H9 (cell line): Measurements from ENCODE around the gene CTNNA3. TPM values are rescaled to one million over a fixed set of nuclear protein-coding genes. Genes with fewer than 3 reads are reported as not detected.

ENCODE experiments used
- DNase-seq: peaks from one replicate; pipeline ENCODE4 v3.0.0-alpha.2; 2017
- H2AFZ ChIP-seq: one replicate; pipeline ENCODE4 v1.6.1; 2013; ENCODE audit warnings: mild to moderate bottlenecking, low read length, control low read depth, moderate library complexity
- H2AK5ac ChIP-seq: 2 replicates; pipeline ENCODE4 v1.6.1; 2013; ENCODE audit warnings: low read length, control low read depth, mixed read lengths; ENCODE audit not compliant: insufficient read length
- H2BK120ac ChIP-seq: one replicate; pipeline ENCODE4 v1.6.1; 2013; ENCODE audit warnings: low read depth, mild to moderate bottlenecking, low read length, control low read depth, inconsistent platforms; ENCODE audit not compliant: poor library complexity, severe bottlenecking
- H2BK12ac ChIP-seq: 2 replicates; pipeline ENCODE4 v1.6.1; 2013; ENCODE audit warnings: low read length, control low read depth, mixed read lengths, low read depth; ENCODE audit not compliant: insufficient read length
- H2BK15ac ChIP-seq: 2 replicates; pipeline ENCODE4 v1.6.1; 2013; ENCODE audit warnings: low read depth, low read length, control low read depth
- H2BK20ac ChIP-seq: one replicate; pipeline ENCODE4 v1.6.1; 2013; ENCODE audit warnings: low read depth, mild to moderate bottlenecking, low read length, control low read depth, inconsistent platforms; ENCODE audit not compliant: poor library complexity, severe bottlenecking
- H2BK5ac ChIP-seq: 2 replicates; pipeline ENCODE4 v1.6.1; 2013; ENCODE audit warnings: low read length, control low read depth, mixed read lengths; ENCODE audit not compliant: insufficient read length
- H3K14ac ChIP-seq: 2 replicates; pipeline ENCODE4 v1.6.1; 2013; ENCODE audit warnings: low read length, control low read depth; ENCODE audit not compliant: insufficient read depth
- H3K18ac ChIP-seq: 2 replicates; pipeline ENCODE4 v1.6.1; 2013; ENCODE audit warnings: low read depth, mild to moderate bottlenecking, mixed read lengths, low read length, control low read depth; ENCODE audit not compliant: insufficient read length
- H3K23ac ChIP-seq: 2 replicates; pipeline ENCODE4 v1.6.1; 2013; ENCODE audit warnings: low read length, control low read depth, mixed read lengths, low read depth; ENCODE audit not compliant: insufficient read length
- H3K23me2 ChIP-seq: 2 replicates; pipeline ENCODE4 v1.6.1; 2013; ENCODE audit warnings: low read depth, mild to moderate bottlenecking, mixed read lengths, low read length, control low read depth; ENCODE audit not compliant: insufficient read length, poor library complexity, severe bottlenecking
- H3K27ac ChIP-seq: 2 replicates; pipeline ENCODE4 v1.5.1; 2013; ENCODE audit warnings: low read length, control low read depth, mixed read lengths, low read depth; ENCODE audit not compliant: insufficient read length
- H3K27me3 ChIP-seq: 2 replicates; pipeline ENCODE4 v1.6.1; 2013; ENCODE audit warnings: low read length, control low read depth, inconsistent platforms; ENCODE audit not compliant: insufficient read depth
- H3K4ac ChIP-seq: 2 replicates; pipeline ENCODE4 v1.6.1; 2013; ENCODE audit warnings: low read depth, mild to moderate bottlenecking, control low read depth, inconsistent platforms, low read length, moderate library complexity
- H3K4me1 ChIP-seq: 2 replicates; pipeline ENCODE4 v1.6.1; 2013; ENCODE audit warnings: low read length, control low read depth, inconsistent platforms; ENCODE audit not compliant: insufficient read depth
- H3K4me2 ChIP-seq: 2 replicates; pipeline ENCODE4 v1.6.1; 2013; ENCODE audit warnings: low read length, control low read depth, mixed read lengths; ENCODE audit not compliant: insufficient read length, insufficient read depth
- H3K56ac ChIP-seq: 2 replicates; pipeline ENCODE4 v1.6.1; 2013; ENCODE audit warnings: low read depth, mild to moderate bottlenecking, mixed read lengths, low read length, control low read depth; ENCODE audit not compliant: insufficient read length
- H3K79me1 ChIP-seq: 2 replicates; pipeline ENCODE4 v1.6.1; 2013; ENCODE audit warnings: low read depth, mild to moderate bottlenecking, moderate library complexity, low read length, control low read depth, inconsistent platforms; ENCODE audit not compliant: insufficient read depth, poor library complexity, severe bottlenecking
- H3K79me2 ChIP-seq: 2 replicates; pipeline ENCODE4 v1.6.1; 2013; ENCODE audit warnings: low read length, control low read depth, inconsistent platforms; ENCODE audit not compliant: insufficient read depth
- H3K9ac ChIP-seq: 2 replicates; pipeline ENCODE4 v1.6.1; 2013; ENCODE audit warnings: low read length, control low read depth, mixed read lengths; ENCODE audit not compliant: insufficient read length; ENCODE audit errors: extremely low read depth
- H3K9me3 ChIP-seq: one replicate; pipeline ENCODE4 v1.6.1; 2013; ENCODE audit warnings: low read depth, low read length, inconsistent platforms; ENCODE audit not compliant: control insufficient read depth
- H3T11ph ChIP-seq: one replicate; pipeline ENCODE4 v1.6.1; 2013; ENCODE audit warnings: mild to moderate bottlenecking, low read length, control low read depth, inconsistent platforms
- H4K20me1 ChIP-seq: one replicate; pipeline ENCODE4 v1.6.1; 2013; ENCODE audit not compliant: control insufficient read depth, insufficient read length, insufficient read depth
- H4K5ac ChIP-seq: 2 replicates; pipeline ENCODE4 v1.6.1; 2013; ENCODE audit warnings: low read depth, mild to moderate bottlenecking, mixed read lengths, low read length, control low read depth; ENCODE audit not compliant: insufficient read length
- H4K8ac ChIP-seq: replicated peaks from 2 replicates; pipeline ENCODE4 v1.6.1; 2013; ENCODE audit warnings: low read length, control low read depth, mixed read lengths, low read depth; ENCODE audit not compliant: insufficient read length
- H4K91ac ChIP-seq: 2 replicates; pipeline ENCODE4 v1.6.1; 2013; ENCODE audit warnings: low read depth, mild to moderate bottlenecking, moderate library complexity, mixed read lengths, low read length, control low read depth; ENCODE audit not compliant: insufficient read length
- H3K27ac Mint-ChIP-seq, 3 experiments: 2 replicates in 2 of 3; 3 replicates in 1 of 3; pipeline ENCODE4 v1.8.0; 2020 to 2021; ENCODE audit warnings: mixed read lengths in 3 of 3, mild to moderate bottlenecking in 1 of 3, moderate library complexity in 1 of 3
- H3K27me3 Mint-ChIP-seq: 2 replicates; pipeline ENCODE4 v1.8.0; 2021; ENCODE audit warnings: low read depth, mild to moderate bottlenecking, moderate library complexity, mixed read lengths
- H3K36me3 Mint-ChIP-seq, 3 experiments: 2 replicates in 2 of 3; 3 replicates in 1 of 3; pipeline ENCODE4 v1.8.0; 2020 to 2021; ENCODE audit warnings: low read depth in 3 of 3, mixed read lengths in 3 of 3; ENCODE audit not compliant: insufficient read depth in 1 of 3
- H3K4me1 Mint-ChIP-seq, 2 experiments: 2 replicates each; pipeline ENCODE4 v1.8.0; 2020; ENCODE audit warnings: mixed read lengths in 2 of 2
- H3K4me3 Mint-ChIP-seq, 2 experiments: 2 replicates in 1 of 2; 3 replicates in 1 of 2; pipeline ENCODE4 v1.8.0; 2020 to 2021; ENCODE audit warnings: mild to moderate bottlenecking in 2 of 2, mixed read lengths in 2 of 2, moderate library complexity in 1 of 2
- H3K9me3 Mint-ChIP-seq, 2 experiments: 2 replicates in 1 of 2; 3 replicates in 1 of 2; pipeline ENCODE4 v1.8.0; 2020; ENCODE audit warnings: mild to moderate bottlenecking in 2 of 2, mixed read lengths in 2 of 2, moderate library complexity in 1 of 2
- WGBS: extraction: QIAGEN DNeasy Blood & Tissue Kit; methylation state at CpG from one replicate; pipeline ENCODE4 v1.1.7; 2013; ENCODE audit warnings: missing lambda C conversion rate, low lambda C conversion rate, mixed read lengths; ENCODE audit not compliant: insufficient read length; ENCODE audit errors: extremely low coverage; 5-methylcytosine and 5-hydroxymethylcytosine counted together
- total RNA-seq: library from RNA; stranded (reverse); gene quantifications from 2 replicates; pipeline ENCODE4 v1.2.1, GENCODE V29; 2021
- TF ChIP-seq, protein P1 (sequence below): fragments of 200-600 bp; sonication (generic); conservative IDR thresholded peaks from 3 replicates; pipeline ENCODE4 v1.8.0; 2021; ENCODE audit warnings: antibody characterized with exemption, mild to moderate bottlenecking

CTNNA3 gene
- total RNA-seq, 1 experiment from 2014 or later = 3.3 TPM

GRCh38 chr10:66095610-66096009, 1600.4 kb downstream of the CTNNA3 start:
- no peaks in the 10 kb centered on the region for H3K79me2 ChIP-seq
- no peaks in the 10 kb centered on the region for H3K4me1 ChIP-seq
- no peak overlapping the region for H3K9ac ChIP-seq
- H3K23ac ChIP-seq = no peak overlapping the region
- no peaks in the 10 kb centered on the region for H3K36me3 Mint-ChIP-seq
- H3K23me2 ChIP-seq = no peaks in the 10 kb centered on the region
- no peak overlapping the region for H2AK5ac ChIP-seq
- no peak overlapping the region for H3K18ac ChIP-seq
- no peaks in the 10 kb centered on the region for H3K27me3 ChIP-seq
- H3K4ac ChIP-seq = no peak overlapping the region
- no peak overlapping the region for H3K4me2 ChIP-seq
- no peak overlapping the region for H2BK20ac ChIP-seq
- no peaks in the 10 kb centered on the region for H3K79me1 ChIP-seq
- no peak overlapping the region for H2AFZ ChIP-seq
- no peak overlapping the region for H4K5ac ChIP-seq
- no peaks in the 10 kb centered on the region for H4K20me1 ChIP-seq
- no peak overlapping the region for H3K14ac ChIP-seq
- H3K56ac ChIP-seq = no peak overlapping the region
- no peak overlapping the region for H3K27ac Mint-ChIP-seq
- no peak overlapping the region for H3K27ac ChIP-seq
- H4K8ac ChIP-seq = no peak overlapping the region
- H2BK120ac ChIP-seq = no peak overlapping the region
- no peak for DNase-seq
- TF ChIP-seq, protein P1, sequence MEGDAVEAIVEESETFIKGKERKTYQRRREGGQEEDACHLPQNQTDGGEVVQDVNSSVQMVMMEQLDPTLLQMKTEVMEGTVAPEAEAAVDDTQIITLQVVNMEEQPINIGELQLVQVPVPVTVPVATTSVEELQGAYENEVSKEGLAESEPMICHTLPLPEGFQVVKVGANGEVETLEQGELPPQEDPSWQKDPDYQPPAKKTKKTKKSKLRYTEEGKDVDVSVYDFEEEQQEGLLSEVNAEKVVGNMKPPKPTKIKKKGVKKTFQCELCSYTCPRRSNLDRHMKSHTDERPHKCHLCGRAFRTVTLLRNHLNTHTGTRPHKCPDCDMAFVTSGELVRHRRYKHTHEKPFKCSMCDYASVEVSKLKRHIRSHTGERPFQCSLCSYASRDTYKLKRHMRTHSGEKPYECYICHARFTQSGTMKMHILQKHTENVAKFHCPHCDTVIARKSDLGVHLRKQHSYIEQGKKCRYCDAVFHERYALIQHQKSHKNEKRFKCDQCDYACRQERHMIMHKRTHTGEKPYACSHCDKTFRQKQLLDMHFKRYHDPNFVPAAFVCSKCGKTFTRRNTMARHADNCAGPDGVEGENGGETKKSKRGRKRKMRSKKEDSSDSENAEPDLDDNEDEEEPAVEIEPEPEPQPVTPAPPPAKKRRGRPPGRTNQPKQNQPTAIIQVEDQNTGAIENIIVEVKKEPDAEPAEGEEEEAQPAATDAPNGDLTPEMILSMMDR = no peak
- WGBS = no CpG with 5 or more reads among the region's 2 CpGs
- H2BK15ac ChIP-seq = no peak overlapping the region
- H3T11ph ChIP-seq = no peak overlapping the region
- no peak overlapping the region for H3K4me3 Mint-ChIP-seq
- H3K9me3 ChIP-seq = no peaks in the 10 kb centered on the region
- H3K9me3 Mint-ChIP-seq = no peaks in the 10 kb centered on the region
- H2BK5ac ChIP-seq = no peak overlapping the region
- no peak overlapping the region for H4K91ac ChIP-seq
- H2BK12ac ChIP-seq = no peak overlapping the region
- H3K27me3 Mint-ChIP-seq = no peaks in the 10 kb centered on the region
- no peaks in the 10 kb centered on the region for H3K4me1 Mint-ChIP-seq
